GM23248 (cell line): ENCODE measurements around the gene RIMS1. TPM values are rescaled to one million over a fixed set of nuclear protein-coding genes. Genes with fewer than 3 reads are reported as not detected.
A peak's percentile ranks its signal among the peaks of the same experiment; 100 is the strongest.

Experiments
- DNase-seq: peaks from one replicate; pipeline ENCODE4 v3.0.0-alpha.2; 2015
- H2AFZ ChIP-seq: fragments of 200-600 bp; sonication (generic); 2 replicates; pipeline ENCODE4 v1.6.1; 2016; ENCODE audit warnings: antibody characterized with exemption
- H3F3A ChIP-seq: fragments of 200-600 bp; sonication (generic); 2 replicates; pipeline ENCODE4 v1.6.1; 2016; ENCODE audit warnings: mild to moderate bottlenecking, antibody characterized with exemption, mixed run types; ENCODE audit not compliant: insufficient read depth
- H3K27ac ChIP-seq: fragments of 200-600 bp; sonication (generic); 2 replicates; pipeline ENCODE4 v1.5.1; 2016; ENCODE audit warnings: mild to moderate bottlenecking
- H3K27me3 ChIP-seq: fragments of 200-600 bp; sonication (generic); replicated peaks from 2 replicates; pipeline ENCODE4 v1.6.1; 2016; ENCODE audit warnings: mild to moderate bottlenecking; ENCODE audit not compliant: insufficient read depth
- H3K36me3 ChIP-seq: fragments of 200-600 bp; sonication (generic); 2 replicates; pipeline ENCODE4 v1.6.1; 2016; ENCODE audit warnings: low read depth, mild to moderate bottlenecking
- H3K4me1 ChIP-seq: fragments of 200-600 bp; sonication (generic); 2 replicates; pipeline ENCODE4 v1.6.1; 2016; ENCODE audit warnings: mild to moderate bottlenecking; ENCODE audit not compliant: insufficient read depth
- H3K4me2 ChIP-seq: fragments of 200-600 bp; sonication (generic); one replicate; pipeline ENCODE4 v1.6.1; 2016; ENCODE audit warnings: mild to moderate bottlenecking; ENCODE audit not compliant: unreplicated experiment
- H3K4me3 ChIP-seq: fragments of 200-600 bp; sonication (generic); 2 replicates; pipeline ENCODE4 v1.5.1; 2016; ENCODE audit warnings: mild to moderate bottlenecking
- H3K79me2 ChIP-seq: fragments of 200-600 bp; sonication (generic); 2 replicates; pipeline ENCODE4 v1.6.1; 2016; ENCODE audit warnings: mild to moderate bottlenecking; ENCODE audit not compliant: insufficient read depth
- H3K9ac ChIP-seq: fragments of 200-600 bp; sonication (generic); 2 replicates; pipeline ENCODE4 v1.6.1; 2016; ENCODE audit warnings: mild to moderate bottlenecking
- H3K9me2 ChIP-seq: fragments of 200-600 bp; sonication (generic); 2 replicates; pipeline ENCODE4 v1.6.1; 2016; ENCODE audit warnings: mixed run types, mild to moderate bottlenecking, moderate library complexity; ENCODE audit not compliant: insufficient read depth
- H3K9me3 ChIP-seq: fragments of 200-600 bp; sonication (generic); one replicate; pipeline ENCODE4 v1.6.1; 2017; ENCODE audit warnings: low read depth
- H4K20me1 ChIP-seq: fragments of 200-600 bp; sonication (generic); 2 replicates; pipeline ENCODE4 v1.6.0; 2016; ENCODE audit not compliant: insufficient read depth
- EZH2 ChIP-seq: fragments of 200-600 bp; sonication (generic); IDR thresholded peaks from 2 replicates; pipeline ENCODE4 v1.6.1; 2018; ENCODE audit warnings: antibody characterized with exemption, mild to moderate bottlenecking; ENCODE audit not compliant: insufficient read depth, poor library complexity, severe bottlenecking
- EZH2phosphoT487 ChIP-seq: fragments of 200-600 bp; sonication (generic); IDR thresholded peaks from 2 replicates; pipeline ENCODE4 v1.6.1; 2018; ENCODE audit warnings: antibody characterized with exemption, moderate library complexity, mild to moderate bottlenecking, low read depth; ENCODE audit not compliant: insufficient read depth
- WGBS, 2 experiments: methylation state at CpG; one replicate each; pipeline ENCODE4 v1.1.6; 2015 to 2017; ENCODE audit warnings: low lambda C conversion rate in 2 of 2, low coverage in 1 of 2; ENCODE audit errors: missing lambda C conversion rate in 2 of 2; 5-methylcytosine and 5-hydroxymethylcytosine counted together
- in situ Hi-C: fragments of 300-500 bp; cut with MboI; formaldehyde crosslinking; loops from 2 replicates; pipeline ENCODE4 v1.15.0; 2020
- polyA plus RNA-seq: library from polyadenylated mRNA; unstranded; fragments of >200 nt; fragmentation: Nextera tagmentation; extraction: Ambion mirVana; gene quantifications from 2 replicates; pipeline ENCODE4 v1.2.1, GENCODE V29; 2016
- total RNA-seq: library from RNA; depleted of rRNA; stranded (reverse); fragments of >200 nt; shearing (Covaris generic); gene quantifications from 2 replicates; pipeline ENCODE4 v1.2.3, GENCODE V29; 2014

Gene RIMS1
- total and polyA plus RNA-seq, 2 experiments from 2014 or later, result 1.8 to 10.6 TPM

DNA sequence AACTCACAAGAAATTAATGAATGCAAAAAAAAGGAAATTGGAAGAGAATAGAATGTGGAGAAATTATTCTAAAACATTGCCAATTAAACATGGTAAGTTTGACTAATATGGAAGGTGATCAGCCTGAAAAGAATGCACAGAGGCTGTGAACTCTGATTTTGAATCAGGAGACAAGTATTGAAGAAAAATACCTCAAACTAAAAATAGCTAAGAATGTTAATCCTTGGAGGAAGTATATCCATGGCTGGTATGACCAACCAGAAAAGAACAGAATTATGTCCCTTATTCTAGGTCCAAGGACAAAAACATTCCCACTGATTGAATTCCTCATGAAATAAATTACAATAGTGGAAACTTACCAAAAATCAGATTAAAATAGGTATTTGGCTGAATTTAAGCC is 7.3 kb upstream of the RIMS1 start:
- no peaks in the 10 kb centered on the region for H3K79me2 ChIP-seq
- DNase-seq, result peak; percentile 75
- 0 out of 2 replicates have a peak overlapping the region, but pooled peaks have one; percentile 10 for H3K4me3 ChIP-seq
- H3K9ac ChIP-seq, result no peak overlapping the region
- H3K9me3 ChIP-seq, result no peaks in the 10 kb centered on the region
- H3K36me3 ChIP-seq, result no peaks in the 10 kb centered on the region
- H4K20me1 ChIP-seq, result no peaks in the 10 kb centered on the region
- no peak overlapping the region for H2AFZ ChIP-seq
- peaks cover 17% of the 10 kb centered on the region for H3F3A ChIP-seq
- peak overlapping the region; percentile 35; the same call in 1 of the 2 replicates for H3K27ac ChIP-seq
- in situ Hi-C loops, result no loop called here
- peaks cover 19% of the 10 kb centered on the region for H3K4me1 ChIP-seq
- H3K4me2 ChIP-seq, result peak overlapping the region; percentile 71
- TF ChIP-seq EZH2phosphoT487 (no peak), EZH2 (no peak)
- H3K27me3 ChIP-seq, result no peaks in the 10 kb centered on the region
- H3K9me2 ChIP-seq, result peaks cover 3% of the 10 kb centered on the region; the same call in 1 of the 2 replicates

DNA sequence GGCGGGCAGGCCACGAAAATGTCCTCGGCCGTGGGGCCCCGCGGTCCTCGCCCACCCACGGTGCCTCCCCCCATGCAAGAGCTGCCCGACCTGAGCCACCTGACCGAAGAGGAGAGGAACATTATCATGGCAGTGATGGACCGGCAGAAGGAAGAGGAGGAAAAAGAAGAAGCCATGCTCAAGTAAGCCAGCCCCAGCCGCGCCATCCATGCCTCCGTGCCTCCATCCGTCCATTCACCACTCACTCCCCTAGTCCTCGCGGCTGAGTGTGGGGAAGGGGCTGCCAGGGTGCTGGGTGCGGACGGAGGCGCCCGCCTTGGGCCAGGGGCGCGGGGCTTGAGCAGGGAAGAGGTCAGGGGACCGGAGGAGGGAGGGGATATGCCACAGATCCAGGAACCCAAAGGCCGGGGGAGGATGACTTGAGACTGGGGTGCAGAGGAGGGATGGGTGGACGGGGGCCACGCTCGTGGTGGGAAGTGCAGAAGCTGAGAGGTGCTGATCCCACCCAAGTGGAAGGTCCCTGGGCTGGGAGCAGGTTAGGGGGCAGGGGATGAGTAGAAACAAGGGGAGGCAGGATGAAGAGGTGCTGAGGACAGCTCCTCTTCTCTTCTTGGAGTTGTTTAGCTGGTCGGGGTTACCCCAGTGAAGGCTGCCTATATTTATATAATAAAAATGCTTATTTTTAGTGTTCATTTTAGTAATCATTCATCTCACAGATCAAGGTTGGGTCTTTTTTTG is 825 bp downstream of the RIMS1 start:
- peak overlapping the region; percentile 49 for H3K4me2 ChIP-seq
- H3K4me1 ChIP-seq, result no peaks in the 10 kb centered on the region
- in situ Hi-C loops, result no loop called here
- H3K79me2 ChIP-seq, result no peaks in the 10 kb centered on the region
- H3K4me3 ChIP-seq, result peak overlapping the region; percentile 78
- no peaks in the 10 kb centered on the region for H3K27me3 ChIP-seq
- H3K27ac ChIP-seq, result no peak overlapping the region
- no peak overlapping the region for H3K9ac ChIP-seq
- TF ChIP-seq EZH2phosphoT487, result no peak
- TF ChIP-seq EZH2, result no peak
- WGBS, 2 experiments, result 2 to 4% methylated on average over 24 to 29 of the region's 29 CpGs
- H3F3A ChIP-seq, result no peaks in the 10 kb centered on the region
- H3K9me3 ChIP-seq, result no peaks in the 10 kb centered on the region
- H3K9me2 ChIP-seq, result no peaks in the 10 kb centered on the region
- peak overlapping the region; percentile 68 for H2AFZ ChIP-seq
- no peaks in the 10 kb centered on the region for H4K20me1 ChIP-seq
- H3K36me3 ChIP-seq, result no peaks in the 10 kb centered on the region
- DNase-seq, result peak; percentile 38

GRCh38 chr6:71887744-71888230 is 1.4 kb downstream of the RIMS1 start:
- no peaks in the 10 kb centered on the region for H3K4me1 ChIP-seq
- H3F3A ChIP-seq, result no peaks in the 10 kb centered on the region
- H2AFZ ChIP-seq, result no peak overlapping the region
- no peaks in the 10 kb centered on the region for H3K36me3 ChIP-seq
- DNase-seq, result no peak
- WGBS, 2 experiments, result 49 to 57% methylated on average over 2 of the region's 2 CpGs
- no peak overlapping the region for H3K9ac ChIP-seq
- no peaks in the 10 kb centered on the region for H3K9me2 ChIP-seq
- in situ Hi-C loops, result no loop called here
- H4K20me1 ChIP-seq, result no peaks in the 10 kb centered on the region
- no peak for TF ChIP-seq EZH2phosphoT487
- no peak overlapping the region for H3K4me3 ChIP-seq
- H3K27ac ChIP-seq, result no peak overlapping the region
- no peaks in the 10 kb centered on the region for H3K9me3 ChIP-seq
- H3K79me2 ChIP-seq, result no peaks in the 10 kb centered on the region
- no peaks in the 10 kb centered on the region for H3K27me3 ChIP-seq
- no peak overlapping the region for H3K4me2 ChIP-seq

DNA sequence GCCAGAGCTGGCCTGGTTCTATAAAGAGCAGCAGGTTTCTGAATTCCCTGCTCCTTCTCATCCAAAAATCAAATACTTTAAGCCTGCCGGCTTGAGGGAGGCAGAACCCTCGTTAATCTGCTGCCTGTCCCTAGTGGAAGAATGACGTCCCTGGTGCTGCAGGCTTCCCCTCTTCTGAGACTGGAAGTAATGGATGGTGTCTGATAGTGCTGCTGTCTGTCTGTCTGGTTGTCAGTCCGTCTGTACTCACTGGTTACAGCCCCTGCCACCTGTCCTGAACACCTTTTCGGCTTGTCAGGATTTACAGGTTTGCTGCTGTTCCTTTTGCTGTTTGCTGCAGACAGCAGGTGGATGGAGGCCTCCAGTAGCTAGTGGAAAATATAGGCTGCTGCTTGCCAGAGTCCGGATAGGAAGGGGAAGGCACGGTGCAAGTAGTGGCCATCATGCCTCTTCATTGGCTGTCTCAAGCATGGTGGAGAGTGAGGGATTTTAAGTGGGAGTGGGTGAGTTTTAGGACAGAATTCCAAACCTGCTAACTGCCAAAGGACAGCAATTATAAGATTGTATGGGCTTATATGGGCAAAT is 2.5 kb downstream of the RIMS1 start:
- Histone ChIP-seq H3K27me3 (no peaks in the 10 kb centered on the region), H3K27ac (no peak overlapping the region), H3K9me3 (no peaks in the 10 kb centered on the region), H4K20me1 (no peaks in the 10 kb centered on the region), H3K4me3 (no peak overlapping the region), H3F3A (no peaks in the 10 kb centered on the region), H3K4me2 (no peak overlapping the region), H3K79me2 (no peaks in the 10 kb centered on the region), H3K4me1 (no peaks in the 10 kb centered on the region), H3K9me2 (no peaks in the 10 kb centered on the region), H2AFZ (no peak overlapping the region), H3K36me3 (no peaks in the 10 kb centered on the region), H3K9ac (no peak overlapping the region)
- no peak for TF ChIP-seq EZH2phosphoT487
- TF ChIP-seq EZH2, result no peak
- 33 to 40% methylated on average over 7 of the region's 7 CpGs for WGBS, 2 experiments
- in situ Hi-C loops, result no loop called here
- no peak for DNase-seq
